MM.1S (cell line): ENCODE data around the gene BACH2.

Experiments
- DNase-seq: peaks from one replicate; pipeline ENCODE4 v3.0.0-alpha.2; 2015
- H2AFZ ChIP-seq: fragments of 300-600 bp; sonication (generic); 2 replicates; pipeline ENCODE4 v1.6.0; 2016; ENCODE audit warnings: antibody characterized with exemption, low read length
- H3F3A ChIP-seq: fragments of 300-600 bp; sonication (generic); 2 replicates; pipeline ENCODE4 v1.6.1; 2016; ENCODE audit warnings: mild to moderate bottlenecking, antibody characterized with exemption, low read length, moderate library complexity, mixed read lengths; ENCODE audit not compliant: insufficient read depth
- H3K27ac ChIP-seq: fragments of 300-600 bp; sonication (generic); 2 replicates; pipeline ENCODE4 v1.5.1; 2016; ENCODE audit warnings: mild to moderate bottlenecking, low read length
- H3K27me3 ChIP-seq: fragments of 300-600 bp; sonication (generic); replicated peaks from 2 replicates; pipeline ENCODE4 v1.6.0; 2016; ENCODE audit warnings: low read length; ENCODE audit not compliant: insufficient read depth
- H3K36me3 ChIP-seq: fragments of 300-600 bp; sonication (generic); replicated peaks from 2 replicates; pipeline ENCODE4 v1.6.1; 2016; ENCODE audit warnings: mild to moderate bottlenecking, low read length, mixed read lengths; ENCODE audit not compliant: insufficient read depth
- H3K4me1 ChIP-seq: fragments of 300-600 bp; sonication (generic); 2 replicates; pipeline ENCODE4 v1.6.1; 2016; ENCODE audit warnings: low read length, mixed read lengths
- H3K4me2 ChIP-seq: fragments of 300-600 bp; sonication (generic); 2 replicates; pipeline ENCODE4 v1.6.0; 2016; ENCODE audit warnings: low read depth, low read length
- H3K4me3 ChIP-seq: fragments of 300-600 bp; sonication (generic); 2 replicates; pipeline ENCODE4 v1.5.1; 2016; ENCODE audit warnings: low read length, mixed read lengths
- H3K79me2 ChIP-seq: fragments of 300-600 bp; sonication (generic); 2 replicates; pipeline ENCODE4 v1.6.1; 2016; ENCODE audit warnings: mixed run types, low read length, mixed read lengths
- H3K9ac ChIP-seq: fragments of 300-600 bp; sonication (generic); 2 replicates; pipeline ENCODE4 v1.6.1; 2016; ENCODE audit warnings: low read length, mixed read lengths
- H3K9me2 ChIP-seq: fragments of 300-600 bp; sonication (generic); replicated peaks from 2 replicates; pipeline ENCODE4 v1.6.1; 2016; ENCODE audit warnings: mild to moderate bottlenecking, low read length, mixed read lengths; ENCODE audit not compliant: insufficient read depth
- H3K9me3 ChIP-seq: fragments of 300-600 bp; sonication (generic); replicated peaks from 2 replicates; pipeline ENCODE4 v1.6.1; 2016; ENCODE audit warnings: mild to moderate bottlenecking, low read length, mixed read lengths; ENCODE audit not compliant: insufficient read depth
- H4K20me1 ChIP-seq: fragments of 300-600 bp; sonication (generic); 2 replicates; pipeline ENCODE4 v1.6.1; 2016; ENCODE audit warnings: mild to moderate bottlenecking, low read length, moderate library complexity, mixed read lengths; ENCODE audit not compliant: insufficient read depth
- CTCF ChIP-seq: fragments of 300-600 bp; sonication (generic); IDR thresholded peaks from 2 replicates; pipeline ENCODE4 v1.5.1; 2016; ENCODE audit warnings: antibody characterized with exemption, low read length, mixed read lengths
- EZH2 ChIP-seq: fragments of 300-600 bp; sonication (generic); optimal IDR thresholded peaks from 2 replicates; pipeline ENCODE3; 2017; ENCODE audit warnings: low read depth, mild to moderate bottlenecking, antibody characterized with exemption, low read length, mixed read lengths
- EZH2phosphoT487 ChIP-seq: fragments of 300-600 bp; sonication (generic); IDR thresholded peaks from 2 replicates; pipeline ENCODE4 v1.6.1; 2018; ENCODE audit warnings: antibody characterized with exemption, low read length

Gene BACH2

GRCh38 chr6:90297867-90298381 lies 1.3 kb upstream of the BACH2 start:
- no peak for TF ChIP-seq CTCF
- no peak for TF ChIP-seq EZH2phosphoT487
- TF ChIP-seq EZH2: no peak
- H2AFZ ChIP-seq: no peak overlapping the region
- peaks cover 23% of the 10 kb centered on the region for H3K79me2 ChIP-seq
- no peak overlapping the region for H3K4me3 ChIP-seq
- H3F3A ChIP-seq: peaks cover 11% of the 10 kb centered on the region
- H3K27me3 ChIP-seq: no peaks in the 10 kb centered on the region
- H3K36me3 ChIP-seq: no peaks in the 10 kb centered on the region
- no peak overlapping the region for H3K9ac ChIP-seq
- H3K4me2 ChIP-seq: no peak overlapping the region
- H3K4me1 ChIP-seq: 0 out of 2 replicates have a peak, but pooled peaks cover 3% of the 10 kb centered on the region
- H4K20me1 ChIP-seq: no peaks in the 10 kb centered on the region
- H3K27ac ChIP-seq: no peak overlapping the region
- no peak for DNase-seq
- H3K9me2 ChIP-seq: no peaks in the 10 kb centered on the region
- H3K9me3 ChIP-seq: no peaks in the 10 kb centered on the region

- no peaks in the 10 kb centered on the region for H3K9me3 ChIP-seq
- H3K9me2 ChIP-seq: no peaks in the 10 kb centered on the region
- H4K20me1 ChIP-seq: no peaks in the 10 kb centered on the region
- peak overlapping the region; percentile 57 for H3K4me3 ChIP-seq
- DNase-seq: no peak
- H3K9ac ChIP-seq: peak overlapping the region; percentile 56; the same call in 1 of the 2 replicates
- H2AFZ ChIP-seq: peak overlapping the region; percentile 69
- H3K79me2 ChIP-seq: peaks cover 29% of the 10 kb centered on the region
- H3K36me3 ChIP-seq: no peaks in the 10 kb centered on the region
- H3K4me1 ChIP-seq: 0 out of 2 replicates have a peak, but pooled peaks cover 3% of the 10 kb centered on the region
- H3K4me2 ChIP-seq: peak overlapping the region; percentile 64
- TF ChIP-seq EZH2phosphoT487 (no peak), EZH2 (no peak), CTCF (no peak)
- H3K27ac ChIP-seq: no peak overlapping the region
- peaks cover 11% of the 10 kb centered on the region for H3F3A ChIP-seq
- no peaks in the 10 kb centered on the region for H3K27me3 ChIP-seq
These were observed 648 bp upstream of the BACH2 start for GRCh38 chr6:90297115-90297866.

- Histone ChIP-seq H3K27ac (peak overlapping the region; percentile 77), H2AFZ (peak overlapping the region; percentile 72), H3K4me1 (0 out of 2 replicates have a peak, but pooled peaks cover 3% of the 10 kb centered on the region), H3F3A (peaks cover 11% of the 10 kb centered on the region), H3K9me3 (no peaks in the 10 kb centered on the region), H3K4me2 (peak overlapping the region; percentile 95), H3K9ac (peak overlapping the region; percentile 89), H4K20me1 (no peaks in the 10 kb centered on the region), H3K79me2 (peaks cover 41% of the 10 kb centered on the region), H3K9me2 (no peaks in the 10 kb centered on the region), H3K27me3 (no peaks in the 10 kb centered on the region), H3K4me3 (peak overlapping the region; percentile 90), H3K36me3 (no peaks in the 10 kb centered on the region)
- TF ChIP-seq CTCF (peak; percentile 2; the same call in 1 of the 2 replicates), EZH2phosphoT487 (no peak)
- DNase-seq: peak; percentile 76
These were observed 746 bp downstream of the BACH2 start for GRCh38 chr6:90295854-90296340.
